NCI-H1436 treated with DMSO at 0.1 percent for 48 hours (cell line): ENCODE results near the gene KRT28.
A peak's percentile ranks its signal among the peaks of the same experiment; 100 is the strongest.
"Not testable (repeated sequence)": the region's sequence is repeated elsewhere in the genome, so short reads cannot be mapped to it uniquely, and the experiment has no call there.

ENCODE experiments used
- DNase-seq: peaks from one replicate; lab custom pipeline; 2025; lab: John Stamatoyannopoulos, UW

The KRT28 gene

GRCh38 chr17:40779181-40779909 is 20.4 kb downstream of the KRT28 start:
- peak; percentile 6 for DNase-seq

- no peak for DNase-seq
Measured at GRCh38 chr17:40778461-40778860, 21.3 kb downstream of the KRT28 start.

DNA sequence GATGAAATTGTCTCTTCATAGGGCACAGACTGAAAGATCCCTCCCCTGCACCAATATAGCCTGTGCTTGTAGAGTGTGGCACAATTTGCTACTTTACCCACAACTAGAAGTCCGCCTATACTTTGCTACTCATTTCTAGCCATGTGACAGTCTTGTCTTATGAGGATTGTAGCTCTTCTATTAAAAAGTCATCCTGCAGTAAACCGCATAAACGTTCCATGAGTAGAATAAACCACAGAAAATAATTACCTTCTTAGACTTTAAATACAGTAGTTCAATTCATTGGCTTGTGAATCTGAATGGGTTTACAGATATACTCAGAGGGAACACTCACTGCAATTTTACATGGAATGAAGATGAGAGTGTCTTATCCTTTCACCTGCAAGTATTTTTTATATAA is 21.8 kb downstream of the KRT28 start:
- DNase-seq: no peak

GRCh38 chr17:40777459-40777858 is 22.3 kb downstream of the KRT28 start:
- DNase-seq: no peak

DNA sequence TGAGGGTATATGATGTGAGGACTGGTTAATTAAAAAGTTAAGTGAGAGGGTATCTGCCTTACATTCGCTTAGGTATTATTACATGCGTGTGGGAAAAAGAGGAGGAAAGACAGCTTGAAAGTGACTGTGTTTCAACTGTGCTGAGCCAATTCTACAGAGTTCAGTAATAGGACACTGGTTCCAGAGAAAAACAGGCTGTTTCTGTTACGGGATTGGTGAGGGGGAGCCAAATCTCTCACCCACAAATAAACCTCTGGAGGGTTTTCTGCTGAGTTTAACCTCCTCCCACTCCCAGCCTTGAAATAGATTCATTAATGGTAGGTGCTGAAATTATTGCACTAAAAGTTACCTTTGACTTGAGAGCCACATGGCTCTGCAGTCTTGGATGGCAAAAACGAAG is 23.8 kb downstream of the KRT28 start:
- DNase-seq: no peak

DNA sequence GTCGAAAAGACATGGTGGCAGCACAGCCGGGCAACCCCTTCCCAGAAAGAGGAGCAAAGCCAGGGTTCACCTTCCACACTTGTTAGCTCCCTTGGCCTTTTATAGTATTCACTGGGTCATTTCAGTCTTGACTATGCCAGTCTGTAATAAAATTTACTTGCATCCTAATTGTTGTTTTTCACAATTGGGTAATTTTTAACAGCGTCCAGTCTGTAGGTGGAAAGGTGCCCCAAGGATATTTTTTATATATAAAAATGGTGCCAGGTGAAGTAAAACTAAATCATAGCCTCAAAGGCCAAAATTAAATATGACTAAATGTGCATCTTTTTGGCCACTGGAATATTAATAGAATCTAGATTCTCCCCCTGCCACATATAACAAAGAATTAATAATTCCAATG is 27.7 kb downstream of the KRT28 start, which contains the start of gene KRT26:
Gene KRT26, minus strand, starts transcription at position 101 of the 400 bp plus-strand sequence. Its CDS starts 88 bp downstream, at position 13.
- no peak for DNase-seq

DNA sequence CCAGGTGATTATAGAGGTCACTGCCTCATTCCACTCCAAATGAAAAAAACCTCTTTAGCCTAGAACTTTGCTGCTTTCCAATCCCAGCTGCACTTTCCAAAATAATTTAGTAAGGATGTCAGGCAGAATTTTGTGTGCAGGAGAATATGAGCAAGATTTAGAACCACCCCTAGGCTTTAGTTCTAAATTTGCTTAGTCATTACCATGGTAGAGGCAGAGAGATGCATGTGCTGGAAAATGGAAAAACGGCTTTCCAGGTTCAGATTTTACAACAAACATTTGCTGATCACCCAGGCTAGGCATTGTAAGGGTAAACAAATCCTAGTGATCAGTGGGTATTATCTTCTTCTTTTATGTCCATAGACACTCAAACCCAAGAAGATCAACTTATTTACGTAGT is 34.1 kb downstream of the KRT28 start:
- no peak for DNase-seq

GRCh38 chr17:40763752-40764151 is 36.0 kb downstream of the KRT28 start:
- no peak for DNase-seq

DNA sequence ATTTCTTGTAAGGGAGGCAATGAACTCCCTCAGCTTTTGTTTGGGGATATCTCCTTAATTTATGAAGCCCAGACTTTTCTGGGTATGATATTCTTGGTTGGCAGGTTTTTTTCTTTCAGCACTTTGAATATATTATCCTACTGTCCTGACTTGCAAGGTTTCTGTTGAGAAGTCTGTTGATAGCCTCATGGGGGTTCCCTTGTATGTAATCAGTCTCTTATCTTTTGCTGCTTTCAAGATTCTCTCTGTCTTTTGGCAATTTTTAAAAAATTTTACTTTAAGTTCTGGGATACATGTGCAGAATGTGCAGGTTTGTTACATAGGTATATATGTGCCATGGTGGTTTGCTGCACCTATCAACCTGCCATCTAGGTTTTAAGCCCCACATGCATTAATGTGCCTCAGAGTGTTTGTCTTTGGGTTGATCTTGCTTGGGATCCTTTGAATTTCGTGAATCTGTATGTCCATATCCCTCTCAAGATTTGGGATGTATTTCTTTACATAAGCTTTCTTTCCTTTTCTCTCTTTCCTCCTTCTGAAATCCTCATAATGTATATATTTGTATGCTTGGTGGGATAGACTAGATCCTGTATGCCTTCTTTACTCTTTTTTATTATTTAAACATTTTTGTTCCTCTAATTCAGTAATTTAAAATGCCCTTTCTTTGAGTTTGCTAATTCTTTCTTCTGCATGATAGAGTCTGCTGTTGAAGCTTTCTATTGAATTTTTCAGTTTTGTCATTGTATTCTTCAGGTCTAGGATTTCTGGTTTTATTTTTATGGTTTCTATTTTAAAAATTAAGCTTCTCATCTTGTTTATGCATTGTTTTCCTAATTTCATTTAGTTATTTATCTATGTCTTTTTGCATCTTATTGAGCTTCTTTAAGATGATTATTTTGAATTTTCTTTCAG is 39.4 kb downstream of the KRT28 start:
- no peak for DNase-seq

GRCh38 chr17:40755231-40755630 is 44.5 kb downstream of the KRT28 start, which contains the start of gene KRT25:
Gene KRT25, minus strand, starts transcription at chr17:40755331. Its CDS starts 60 bp downstream, at chr17:40755271.
- DNase-seq: no peak

GRCh38 chr17:40753804-40754203 is 46.0 kb downstream of the KRT28 start:
- no peak for DNase-seq

- no peak for DNase-seq
Measured at GRCh38 chr17:40751065-40751464, 48.7 kb downstream of the KRT28 start.

DNA sequence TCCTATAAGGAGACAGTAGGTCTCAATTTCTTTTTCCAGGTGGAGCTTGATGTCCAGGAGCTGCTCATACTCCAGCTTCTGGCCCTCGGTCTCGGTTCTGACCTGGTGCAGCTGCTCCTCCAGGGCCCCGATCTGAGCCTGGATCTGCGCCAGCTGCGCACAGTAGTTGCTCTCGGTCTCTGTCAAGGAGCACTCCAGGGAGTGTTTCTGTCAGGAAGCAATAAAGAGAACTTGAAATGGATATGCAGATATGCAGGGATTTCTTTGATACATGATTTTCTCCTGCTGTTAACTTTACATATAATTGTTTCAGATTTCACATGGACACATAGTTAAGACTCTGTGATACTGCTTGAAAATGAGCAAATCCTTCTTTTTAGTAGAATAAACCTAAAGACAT is 49.4 kb downstream of the KRT28 start:
- no peak for DNase-seq

- not testable (repeated sequence) for DNase-seq
Measured at GRCh38 chr17:40748666-40749065, 51.1 kb downstream of the KRT28 start.
